Cerebellar cortex (tissue), 1 donor: Measurements from ENCODE around the gene KCNQ1OT1.

ENCODE experiments used
- DNase-seq: peaks from one replicate; pipeline ENCODE4 v3.0.0-alpha.2; 2015; ENCODE audit warnings: low spot score

The KCNQ1OT1 gene

DNA sequence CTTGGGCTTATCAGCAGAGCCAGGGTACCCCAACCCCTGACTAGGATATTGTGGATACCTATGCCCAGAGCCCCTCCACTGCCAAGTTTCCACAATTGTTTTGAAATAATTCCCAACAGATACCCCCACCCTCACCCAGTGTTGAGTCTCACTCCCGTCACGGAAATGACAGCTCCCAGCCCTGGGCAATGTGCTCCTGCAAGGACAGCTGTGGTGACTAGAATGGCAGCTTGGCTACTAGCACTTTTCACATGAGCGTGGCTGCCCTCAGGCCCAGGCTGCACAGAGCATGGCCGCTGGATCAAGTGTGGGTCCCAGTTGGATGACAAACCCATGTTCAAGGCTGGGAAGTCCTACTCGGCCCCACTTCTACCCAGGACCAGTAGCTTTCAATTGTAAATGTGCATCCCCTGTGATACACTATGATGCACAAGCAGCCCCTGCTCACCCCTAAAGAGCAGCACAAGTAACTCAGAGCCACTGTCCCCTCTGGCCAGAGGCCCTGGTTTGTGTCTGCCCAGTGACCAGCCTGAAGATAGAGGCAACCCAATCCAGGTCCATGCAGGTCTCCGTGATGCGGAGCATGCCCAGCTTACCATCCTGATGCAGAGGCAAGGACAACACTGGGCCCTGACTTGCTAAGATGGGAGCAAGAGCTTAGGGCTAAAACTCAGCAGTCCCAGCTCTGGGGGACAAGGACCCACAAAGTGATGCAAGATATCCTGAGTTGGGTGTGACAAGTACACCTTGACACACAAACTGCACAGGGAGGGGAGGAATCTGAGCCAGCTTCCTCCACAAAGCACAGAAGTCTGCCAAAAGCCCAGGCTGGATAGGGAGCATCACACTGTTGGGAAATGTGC lies 13.2 kb downstream of the KCNQ1OT1 start:
- no peak for DNase-seq

DNA sequence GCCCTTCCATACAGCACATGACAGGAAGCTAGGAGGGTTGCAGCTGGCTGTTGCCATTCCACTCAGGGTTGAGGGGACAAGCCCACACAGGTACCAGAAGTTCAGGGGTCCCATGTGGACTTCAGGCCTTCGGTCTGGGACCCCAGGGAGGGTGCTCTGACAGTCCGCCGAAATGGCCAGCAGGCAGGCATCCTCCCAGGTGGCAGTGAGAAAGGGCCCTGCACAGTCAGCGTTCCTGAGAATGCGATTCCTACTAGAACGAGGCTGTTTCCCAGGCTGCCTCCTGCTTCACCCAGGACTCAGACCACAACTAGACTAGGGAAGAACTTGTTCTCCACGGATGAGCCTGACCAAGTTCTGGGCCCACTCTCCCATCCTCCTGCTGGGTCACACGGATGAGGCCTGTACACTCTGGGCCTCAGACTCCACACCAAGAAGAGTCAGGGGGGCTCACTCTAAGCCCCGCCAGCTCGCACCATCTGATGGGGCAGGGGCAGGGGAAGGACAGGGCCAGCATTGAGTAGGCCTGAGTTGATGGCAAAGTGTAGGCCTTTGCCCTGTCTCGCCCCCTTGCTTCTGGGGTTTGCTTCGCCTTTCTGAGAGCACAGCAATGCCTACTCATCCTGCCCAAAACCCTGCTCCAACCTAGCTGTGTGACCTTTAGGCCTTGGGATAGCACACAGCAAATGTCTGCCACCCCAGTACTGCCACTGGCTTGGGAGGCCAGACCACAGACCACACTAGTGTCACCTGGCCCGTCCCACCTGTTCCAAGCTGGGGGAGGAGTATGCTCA lies 14.0 kb downstream of the KCNQ1OT1 start:
- DNase-seq: no peak

DNA sequence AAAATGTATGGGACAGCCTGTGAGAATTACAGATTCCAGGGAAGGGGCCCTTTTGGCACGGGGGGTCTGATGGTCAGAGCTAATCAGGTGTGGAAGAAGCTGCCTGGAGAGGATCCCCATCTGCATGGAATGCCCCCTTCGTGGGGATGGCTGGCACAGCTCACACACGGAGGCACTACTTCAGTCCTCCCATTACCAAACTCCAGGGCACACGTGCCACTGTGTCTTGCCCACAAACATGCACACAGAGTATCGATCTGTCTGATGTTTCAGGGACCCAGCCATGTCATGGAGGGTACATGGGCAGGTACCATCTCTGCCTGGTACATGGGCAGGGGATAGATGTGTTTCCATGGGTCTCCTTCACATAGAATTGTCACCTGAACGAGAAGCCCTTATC lies 14.7 kb downstream of the KCNQ1OT1 start:
- DNase-seq: no peak

DNA sequence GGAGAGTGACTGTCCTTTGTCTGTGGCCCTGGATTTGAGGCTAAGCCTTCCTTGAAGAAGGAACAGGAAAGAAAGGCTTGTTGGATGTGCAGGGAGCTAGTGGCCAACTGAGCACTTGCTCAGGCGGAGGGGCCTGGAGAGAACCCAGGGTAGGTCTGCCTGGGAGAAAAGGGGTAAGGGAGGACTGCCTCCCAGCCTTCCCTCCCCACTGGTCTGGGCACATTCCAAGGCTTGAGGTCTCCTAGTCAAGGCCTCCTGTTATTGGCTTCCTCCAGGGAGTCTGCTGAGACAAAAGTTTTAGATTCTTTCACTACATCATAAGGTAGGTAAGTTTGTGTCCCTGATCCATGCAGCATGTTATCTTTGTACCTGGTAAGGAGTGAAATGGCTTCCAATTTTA lies 15.2 kb downstream of the KCNQ1OT1 start:
- DNase-seq: no peak

DNA sequence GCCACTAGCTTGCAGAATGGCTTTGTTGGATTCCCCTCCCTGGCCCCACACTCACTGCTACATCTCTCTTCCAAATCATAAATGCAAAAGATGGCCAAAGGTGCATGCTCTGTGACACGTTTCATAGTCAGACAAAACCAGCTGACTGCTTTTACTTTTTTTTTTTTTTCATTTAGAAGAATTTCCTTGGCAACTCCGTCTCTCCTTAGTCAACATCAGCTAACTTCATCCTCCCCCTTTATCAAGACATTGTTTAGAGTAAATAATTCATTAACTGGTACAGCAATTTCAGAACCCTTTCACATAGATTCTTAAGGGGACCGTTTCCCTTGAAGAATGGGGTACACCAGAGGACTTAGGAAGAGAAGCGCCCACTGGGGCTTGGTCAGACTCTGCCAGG lies 16.0 kb downstream of the KCNQ1OT1 start:
- no peak for DNase-seq

DNA sequence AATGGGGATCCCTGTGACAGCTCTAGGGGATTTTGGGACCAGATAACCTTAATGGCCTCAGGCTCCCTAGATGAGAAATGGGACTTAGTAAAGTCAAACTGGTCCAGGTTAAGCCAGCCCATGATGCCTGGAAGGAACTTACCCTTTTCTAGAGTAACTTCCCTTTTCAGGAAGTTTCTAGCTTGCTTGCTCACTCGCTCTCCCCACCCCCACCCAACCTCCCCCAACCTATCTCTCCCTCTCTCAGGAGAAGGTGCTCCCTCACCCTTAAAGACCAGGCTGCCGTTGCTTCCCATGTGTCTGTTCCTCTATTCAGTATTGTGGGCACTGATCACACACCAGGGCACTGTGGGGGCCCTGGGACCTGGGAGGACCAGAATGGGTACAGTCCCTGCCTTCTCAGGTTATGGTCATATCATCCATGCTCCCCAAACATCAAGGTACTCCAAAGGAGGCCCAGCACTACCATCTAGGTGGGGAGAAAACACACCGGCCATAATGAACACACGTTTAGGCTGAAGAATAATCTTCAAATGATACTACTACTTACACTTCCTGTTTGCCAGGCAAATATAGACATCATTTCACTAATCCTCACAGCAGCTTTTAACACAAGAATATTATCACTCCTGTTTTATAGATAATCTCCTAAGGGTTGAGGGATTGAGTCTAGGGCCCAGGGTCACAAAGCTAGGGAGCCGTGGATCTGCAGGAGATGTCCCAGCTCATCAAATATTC lies 18.2 kb downstream of the KCNQ1OT1 start:
- no peak for DNase-seq

DNA sequence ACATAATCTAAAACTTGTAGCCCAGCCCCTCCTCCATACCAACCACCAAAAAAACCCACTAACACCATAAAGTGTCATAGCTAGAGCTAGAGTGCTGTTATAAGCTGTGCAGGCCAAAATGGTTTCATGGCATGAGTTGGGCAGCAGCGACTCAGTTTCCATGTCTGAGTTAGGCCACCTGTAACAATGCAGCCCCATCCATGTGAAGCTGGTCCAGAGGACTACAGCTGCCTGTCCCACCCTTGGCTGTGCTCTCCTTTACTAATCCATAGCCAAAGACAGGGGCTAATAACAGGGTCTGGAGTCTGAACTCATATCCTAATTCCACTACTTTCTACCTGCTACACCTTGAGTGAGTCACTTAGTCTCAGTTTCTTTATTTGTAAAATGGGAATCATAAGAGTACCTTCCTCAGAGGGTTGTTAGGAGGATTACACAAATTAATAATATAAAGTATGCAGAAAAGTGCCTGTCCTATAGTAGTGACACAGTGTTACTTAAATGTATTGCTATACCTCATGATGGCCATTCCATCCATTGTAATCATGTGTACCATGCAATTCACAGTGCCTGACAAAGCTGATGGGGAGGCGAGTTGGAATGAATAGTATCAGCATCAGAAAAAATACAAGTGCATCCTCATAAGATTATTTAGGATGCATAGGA lies 20.6 kb downstream of the KCNQ1OT1 start:
- DNase-seq: no peak

DNA sequence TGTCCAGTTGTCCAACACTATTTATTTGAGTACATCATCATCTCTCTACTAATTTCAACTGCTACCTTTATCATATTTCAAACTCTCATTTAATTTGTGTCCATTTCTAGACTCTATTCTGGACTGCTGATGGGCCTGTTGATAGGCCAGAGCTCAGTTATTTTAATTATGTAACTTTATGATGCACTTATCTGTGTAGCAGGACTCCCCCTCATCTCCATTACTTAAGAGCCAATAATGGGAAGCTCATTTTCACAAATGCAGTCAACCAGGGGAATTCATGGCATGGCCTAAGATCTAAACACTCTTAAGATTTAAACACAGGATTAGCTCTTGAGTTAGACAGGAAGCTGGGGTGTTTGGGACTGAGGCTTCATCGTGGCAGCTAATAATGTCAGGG lies 21.4 kb downstream of the KCNQ1OT1 start:
- DNase-seq: no peak

DNA sequence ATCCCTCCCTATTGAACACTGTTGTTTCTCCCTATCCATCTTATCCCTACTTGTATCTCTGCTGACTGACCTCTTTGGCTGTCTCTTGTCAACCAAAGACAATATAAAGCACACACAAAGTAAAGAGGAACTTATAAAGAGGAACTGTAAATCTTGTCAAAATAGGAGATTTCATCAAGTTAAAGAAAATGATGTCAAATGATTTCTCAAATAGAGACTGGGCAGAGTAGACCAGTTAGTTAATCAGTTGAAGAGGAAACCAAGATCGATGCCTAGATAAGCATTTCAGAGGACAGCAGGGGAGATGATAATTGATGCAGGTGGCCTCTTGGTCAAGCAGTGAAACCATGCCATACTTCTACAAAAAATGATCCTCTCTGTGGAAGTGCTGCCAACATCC lies 22.7 kb downstream of the KCNQ1OT1 start:
- DNase-seq: no peak

DNA sequence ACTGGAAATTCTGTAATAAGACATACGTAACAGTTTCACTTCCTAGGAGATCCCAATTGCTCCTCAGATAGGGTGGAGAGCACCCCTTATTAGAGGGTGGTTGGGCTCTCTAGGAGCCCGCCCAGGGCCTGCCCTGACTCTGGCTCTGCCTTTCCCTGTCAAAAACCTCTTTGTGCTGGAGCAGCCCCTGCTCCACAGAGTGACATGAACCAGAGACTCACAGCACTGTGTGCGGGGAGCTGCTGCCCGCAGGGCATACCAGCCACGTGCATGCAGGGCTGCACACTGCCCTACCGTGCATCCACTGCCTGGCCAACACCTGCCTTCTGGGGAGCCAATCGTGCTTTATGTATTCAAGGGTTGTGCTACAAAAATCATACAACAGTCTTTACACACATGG lies 24.3 kb downstream of the KCNQ1OT1 start:
- no peak for DNase-seq

DNA sequence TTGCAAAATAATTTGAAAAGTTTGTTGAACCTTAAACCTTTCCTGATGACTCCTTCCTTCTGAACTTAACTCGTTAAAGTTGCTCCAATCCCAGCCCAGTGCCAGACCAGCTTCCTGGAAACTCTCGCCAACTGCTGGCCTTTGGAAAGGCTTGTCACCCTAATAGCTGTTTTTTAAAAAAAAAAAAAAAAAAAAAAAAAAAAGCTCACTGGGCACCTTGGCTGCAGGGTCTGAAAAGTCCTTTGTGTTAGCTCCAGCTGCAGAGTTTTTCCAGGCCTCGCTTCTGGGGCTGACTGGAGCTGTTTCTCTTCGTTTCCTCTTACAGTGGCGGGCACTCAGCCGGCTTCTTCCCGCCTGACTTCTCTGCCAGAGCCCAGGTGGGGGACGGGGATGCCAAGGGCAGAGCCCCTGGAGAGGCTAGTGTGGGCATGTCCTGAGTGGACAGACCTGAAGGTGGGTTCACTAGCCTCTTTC lies 25.1 kb downstream of the KCNQ1OT1 start:
- no peak for DNase-seq

DNA sequence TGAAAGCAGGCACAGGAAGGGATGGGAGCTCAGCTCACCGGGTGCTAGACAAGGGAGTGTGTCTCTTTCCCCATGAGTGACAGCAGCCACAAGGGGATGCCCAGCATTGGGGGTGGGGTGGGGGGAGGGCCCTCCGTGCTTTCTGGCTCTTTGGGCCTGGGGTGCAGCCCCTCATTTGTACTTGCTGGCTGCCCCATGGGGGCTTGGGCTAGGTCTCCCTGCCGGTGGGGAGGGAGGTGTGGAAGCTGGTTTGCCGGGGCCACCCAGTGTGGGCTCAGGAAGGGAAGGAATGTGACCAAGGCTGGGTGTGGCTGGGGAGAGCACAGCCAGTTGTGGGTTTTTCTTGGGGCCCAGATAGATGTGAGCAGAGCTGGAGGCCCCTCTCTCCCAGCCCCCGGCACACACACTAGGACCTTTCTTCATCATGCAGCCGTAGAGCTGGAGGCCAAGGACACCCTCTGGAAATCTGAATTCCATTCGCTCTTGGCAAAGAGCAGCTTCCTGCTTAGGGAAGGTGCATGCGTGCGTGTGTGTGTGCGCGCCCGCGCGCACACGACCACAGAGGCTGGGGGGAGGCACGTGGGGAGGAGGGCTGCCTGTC lies 25.8 kb downstream of the KCNQ1OT1 start:
- DNase-seq: no peak

DNA sequence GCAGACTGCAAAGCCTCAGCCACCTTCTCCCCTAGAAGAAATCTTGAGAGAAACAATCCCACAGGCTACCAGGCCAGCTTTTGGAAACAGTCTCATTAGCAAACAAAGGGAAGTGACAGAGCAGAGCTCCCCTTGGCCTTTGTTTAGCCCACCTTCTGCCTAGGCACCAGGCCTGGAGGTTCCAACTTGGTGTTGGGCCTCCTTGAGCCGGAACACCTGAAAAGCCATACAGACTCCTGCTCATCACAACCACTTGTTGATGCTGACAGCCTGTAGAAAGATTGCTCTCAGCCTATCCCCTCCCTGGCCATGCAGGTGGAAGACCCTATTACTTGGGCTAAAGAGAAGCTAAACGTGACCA lies 26.6 kb downstream of the KCNQ1OT1 start:
- DNase-seq: no peak

DNA sequence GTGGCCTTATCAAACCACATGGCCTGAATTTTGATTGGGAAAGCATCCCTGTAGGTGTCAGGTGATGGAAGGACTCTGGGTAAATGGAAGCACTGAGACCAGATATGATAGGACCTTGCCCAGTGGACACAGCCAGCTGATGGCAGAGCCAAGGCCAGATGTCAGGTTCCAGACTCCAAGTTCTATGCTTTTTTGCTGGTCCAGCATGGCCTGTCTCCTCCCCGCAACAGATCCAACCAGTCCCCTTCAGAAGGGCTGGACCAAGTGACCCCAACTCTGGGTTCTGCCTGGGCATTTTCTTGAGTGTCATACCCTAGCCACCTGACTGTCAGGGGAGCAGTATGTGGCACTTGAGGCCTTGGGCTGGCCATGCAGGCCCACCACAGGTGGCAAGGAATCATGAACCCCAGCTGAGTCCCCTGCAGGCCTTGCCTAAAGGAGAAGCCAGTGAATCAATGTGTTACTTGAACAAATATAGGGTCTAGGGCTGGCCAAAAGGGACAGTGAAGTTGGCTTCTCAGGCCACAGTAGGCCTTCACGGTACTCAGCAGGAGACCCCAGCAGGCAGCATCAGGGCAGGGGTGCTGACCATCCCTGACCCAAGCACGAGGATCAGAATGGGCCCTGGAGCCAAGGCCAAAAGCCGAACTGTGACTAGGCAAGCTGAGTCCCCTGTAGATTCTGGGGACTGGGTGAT lies 27.1 kb downstream of the KCNQ1OT1 start:
- no peak for DNase-seq

DNA sequence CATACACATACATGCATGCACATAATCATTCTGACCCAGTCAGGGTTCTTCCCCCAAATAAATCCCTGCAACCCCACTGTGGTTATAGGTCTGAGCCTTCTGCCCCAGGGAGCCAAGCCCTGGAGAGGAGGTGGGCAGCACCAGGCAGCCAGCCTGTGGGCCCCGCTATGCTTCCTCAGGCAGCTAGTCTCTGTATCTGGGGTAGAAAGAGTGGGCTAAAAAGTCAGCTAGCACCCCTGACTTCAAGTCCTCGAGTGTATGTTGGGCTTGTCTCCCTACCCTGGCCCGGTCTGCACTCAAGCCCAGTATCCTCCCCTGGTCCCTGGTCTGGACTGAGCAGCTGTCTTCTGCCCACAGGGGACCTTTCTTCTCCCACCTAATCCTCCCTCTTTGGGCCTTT lies 28.0 kb downstream of the KCNQ1OT1 start:
- DNase-seq: no peak

DNA sequence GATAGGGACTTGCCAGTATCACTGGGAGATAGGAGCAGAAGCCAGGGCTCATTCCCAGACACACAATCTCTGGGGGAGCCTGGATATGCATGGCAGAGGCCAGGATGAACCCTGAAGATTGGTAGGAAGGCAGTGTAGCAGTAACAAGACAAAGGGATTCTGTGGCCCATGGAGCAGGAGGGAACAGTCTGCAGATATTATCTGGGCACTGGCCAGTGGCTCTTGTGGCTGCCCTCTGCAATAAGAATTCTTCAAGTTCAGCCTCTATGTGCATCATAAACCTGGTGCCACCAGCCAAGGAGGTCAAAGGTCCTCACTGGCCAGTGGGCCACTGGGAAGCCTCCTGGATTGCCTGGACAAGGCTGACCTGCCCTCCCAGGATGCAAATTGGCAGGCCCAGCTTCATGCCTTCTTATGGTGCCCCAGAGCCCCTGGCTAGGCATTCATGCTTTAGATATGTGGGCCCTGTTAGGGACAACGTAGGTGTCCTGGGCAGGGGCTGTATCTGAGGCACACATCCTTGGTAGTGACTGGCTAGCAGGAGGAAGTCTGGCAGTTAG lies 29.2 kb downstream of the KCNQ1OT1 start:
- no peak for DNase-seq

DNA sequence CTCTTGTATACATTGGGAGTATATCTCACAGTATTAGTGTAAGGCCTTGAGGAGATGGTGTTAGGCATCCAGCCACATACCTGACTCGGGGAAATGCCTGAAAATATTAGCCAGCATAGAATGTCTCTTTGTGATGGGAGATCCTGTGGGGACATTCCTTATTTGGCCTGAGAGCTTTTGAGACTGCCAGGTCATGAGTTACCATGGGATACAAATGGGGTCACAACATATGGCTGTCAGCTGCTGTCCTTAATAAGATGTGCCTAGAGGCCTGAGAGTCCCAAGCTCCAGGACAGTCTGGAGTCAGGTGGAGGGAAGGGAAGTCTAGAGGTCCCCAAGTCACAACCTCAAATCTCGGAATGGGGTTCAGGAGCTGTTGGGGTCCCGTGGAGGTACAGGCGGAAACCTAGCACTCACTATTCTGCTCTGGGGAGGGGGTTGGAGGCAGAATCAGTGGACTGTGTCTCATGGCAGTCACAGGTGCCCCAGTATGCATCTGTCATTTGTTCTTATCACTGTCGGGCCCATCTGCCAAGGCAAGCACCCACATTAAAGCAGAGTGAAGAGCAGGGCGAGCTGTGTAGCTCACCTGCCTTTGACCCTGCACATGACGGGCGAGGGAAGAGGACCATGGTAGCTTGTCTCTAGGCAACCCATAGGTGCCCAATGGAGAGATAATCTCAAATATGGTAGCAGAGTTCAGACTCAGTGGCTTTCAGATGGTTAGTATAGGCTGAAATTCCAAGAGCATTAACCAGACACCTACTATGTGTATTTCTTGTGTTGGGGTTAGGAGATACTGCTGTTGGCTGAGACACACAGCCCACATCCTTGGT lies 29.9 kb downstream of the KCNQ1OT1 start:
- DNase-seq: no peak

DNA sequence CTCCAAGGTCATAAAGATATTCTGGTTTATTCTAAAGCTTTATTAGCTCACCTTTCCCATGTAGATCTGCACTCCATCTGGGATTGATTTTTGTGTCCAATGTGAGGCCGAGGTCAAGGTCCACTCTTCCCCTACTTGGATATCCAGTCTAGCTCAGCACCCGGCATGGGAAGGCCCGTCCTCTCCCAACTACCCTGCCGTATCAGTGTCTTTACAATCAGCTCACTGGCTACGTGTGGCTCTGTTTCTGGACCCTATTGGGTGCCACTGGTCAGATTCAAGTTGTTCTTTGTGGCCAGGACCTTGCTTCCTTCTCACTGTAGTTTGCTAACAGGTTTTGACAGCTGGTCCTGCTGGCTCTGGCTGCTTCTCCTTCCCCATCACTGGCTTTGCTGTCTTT lies 30.9 kb downstream of the KCNQ1OT1 start:
- DNase-seq: no peak

DNA sequence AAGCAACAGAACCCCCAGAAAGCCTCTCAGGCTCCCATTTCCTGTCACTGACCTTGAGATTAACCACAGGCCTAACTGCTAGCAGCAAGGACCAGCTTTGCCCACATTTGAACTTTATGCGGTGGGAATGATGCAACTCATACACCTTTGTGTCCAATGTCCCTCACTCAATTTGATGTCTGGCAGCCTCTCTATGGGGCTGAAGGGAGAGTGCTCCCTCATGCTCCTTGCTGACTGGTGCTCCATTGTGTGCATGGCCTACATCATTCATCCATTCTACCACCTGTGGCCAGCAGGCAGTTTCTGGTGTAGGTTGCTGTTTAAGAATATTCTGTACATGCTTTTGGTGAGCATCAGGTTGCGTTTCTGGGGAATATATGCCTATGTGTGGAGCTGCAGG lies 31.9 kb downstream of the KCNQ1OT1 start:
- no peak for DNase-seq
